Activated T-cell treated with anti-CD3 and anti-CD28 coated beads, Interleukin-2, amount 50 U/mL, for 48 hours (primary cell): ENCODE data around the gene KCNN2.

Source experiments
- DNase-seq, 2 experiments: peaks; one replicate each; pipeline ENCODE4 v3.0.0-alpha.2; 2020

KCNN2 gene

DNA sequence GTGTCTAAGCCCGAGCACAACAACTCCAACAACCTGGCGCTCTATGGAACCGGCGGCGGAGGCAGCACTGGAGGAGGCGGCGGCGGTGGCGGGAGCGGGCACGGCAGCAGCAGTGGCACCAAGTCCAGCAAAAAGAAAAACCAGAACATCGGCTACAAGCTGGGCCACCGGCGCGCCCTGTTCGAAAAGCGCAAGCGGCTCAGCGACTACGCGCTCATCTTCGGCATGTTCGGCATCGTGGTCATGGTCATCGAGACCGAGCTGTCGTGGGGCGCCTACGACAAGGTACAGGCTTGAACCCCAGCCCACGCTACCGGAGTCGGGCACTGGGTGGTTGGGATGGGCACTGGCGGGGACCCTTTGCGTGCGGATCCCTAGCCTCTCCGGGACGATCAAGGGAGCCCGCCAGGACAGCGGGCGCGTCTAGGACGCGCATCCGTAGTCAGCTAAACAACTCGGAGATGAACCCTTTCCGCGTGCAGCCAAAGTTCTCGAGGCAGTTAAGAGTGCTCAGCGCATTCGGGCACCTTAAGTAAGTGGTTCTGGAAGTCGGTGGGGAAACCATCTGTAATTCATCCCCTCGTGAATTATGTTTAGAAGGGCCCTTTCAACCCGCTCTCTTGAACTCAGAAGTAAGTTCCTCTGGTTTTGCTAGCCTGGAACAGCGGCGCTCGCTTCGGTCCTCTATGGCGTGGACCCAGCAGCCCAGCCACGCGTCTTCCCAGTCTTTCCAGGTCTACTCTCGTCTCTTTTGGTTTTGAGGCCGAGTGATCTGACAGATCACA, 1.3 kb downstream of the KCNN2 start:
- peak; percentile 16 to 17 for DNase-seq

GRCh38 chr5:114363837-114364236, 2.0 kb downstream of the KCNN2 start:
- DNase-seq = no peak

GRCh38 chr5:114367029-114367428, 5.2 kb downstream of the KCNN2 start:
- no peak for DNase-seq

- DNase-seq = no peak
These were observed 8.0 kb downstream of the KCNN2 start for GRCh38 chr5:114369680-114370417.

GRCh38 chr5:114377050-114377844, 15.4 kb downstream of the KCNN2 start:
- no peak for DNase-seq

DNA sequence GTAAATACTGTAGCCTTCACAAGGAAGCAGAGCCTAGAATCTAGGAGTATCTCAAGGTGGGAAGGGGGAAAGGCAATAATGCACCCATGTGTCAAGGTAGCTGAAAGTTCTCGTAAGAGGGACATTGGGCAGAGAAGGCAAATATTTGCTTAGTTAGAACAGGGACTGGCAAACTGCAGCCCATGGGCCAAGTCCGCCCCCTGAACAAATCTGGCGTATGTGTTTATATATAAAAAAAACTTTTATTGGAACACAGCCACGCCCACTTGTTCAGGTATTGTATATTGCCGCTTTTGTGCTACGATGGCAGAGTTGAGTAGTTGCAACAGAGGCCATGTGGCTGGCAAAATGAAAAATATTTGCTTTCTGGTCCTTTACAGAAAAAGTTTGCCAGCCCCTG, 16.1 kb downstream of the KCNN2 start:
- DNase-seq = no peak

- DNase-seq = no peak
These were observed 18.9 kb downstream of the KCNN2 start for GRCh38 chr5:114380721-114381120.

- DNase-seq = no peak
These were observed 25.6 kb downstream of the KCNN2 start for GRCh38 chr5:114387433-114387832.

DNA sequence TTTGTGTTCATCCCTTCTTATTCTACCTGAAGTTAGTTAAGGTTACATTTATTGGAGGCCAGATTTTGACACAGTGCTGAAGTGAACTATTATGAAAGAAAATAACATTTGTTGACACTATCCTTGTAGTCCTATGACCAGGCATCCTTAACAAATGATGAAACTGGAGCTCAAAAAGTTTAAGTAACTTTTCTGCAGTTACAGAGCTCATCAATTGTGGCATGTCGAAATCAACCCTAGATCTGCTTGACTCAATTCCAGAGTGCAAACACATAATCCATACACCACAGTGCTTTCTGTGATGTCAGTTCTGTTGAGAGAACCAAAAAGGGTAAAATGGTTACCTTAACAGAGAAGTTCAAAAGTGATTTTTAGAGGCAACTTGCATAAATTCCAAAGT, 28.6 kb downstream of the KCNN2 start:
- no peak for DNase-seq

DNA sequence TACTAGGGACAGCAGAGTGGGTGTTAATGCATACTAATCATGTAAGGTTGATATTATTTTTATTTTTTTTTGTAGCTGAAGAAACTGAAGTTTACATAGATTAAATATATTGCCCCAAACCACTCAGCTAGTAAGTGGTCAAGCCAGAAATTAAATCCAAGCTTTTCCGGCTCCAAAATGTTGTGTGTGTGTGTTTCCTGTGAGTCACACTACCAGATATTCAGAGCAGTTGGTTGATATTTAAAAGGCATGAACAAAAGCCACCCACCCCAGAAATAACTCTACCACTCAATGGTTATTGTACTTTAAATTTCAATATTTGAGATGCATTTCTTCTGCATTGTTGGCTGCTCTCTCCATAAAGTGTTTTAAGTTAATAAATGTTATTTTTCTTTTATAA, 29.5 kb downstream of the KCNN2 start:
- DNase-seq = no peak

- no peak for DNase-seq
These were observed 31.3 kb downstream of the KCNN2 start for GRCh38 chr5:114393159-114393558.

GRCh38 chr5:114402206-114402605, 40.3 kb downstream of the KCNN2 start:
- DNase-seq = no peak

GRCh38 chr5:114407783-114408182, 45.9 kb downstream of the KCNN2 start:
- DNase-seq = no peak

GRCh38 chr5:114408847-114409246, 47.0 kb downstream of the KCNN2 start:
- DNase-seq = no peak

- no peak for DNase-seq
These were observed 49.6 kb downstream of the KCNN2 start for GRCh38 chr5:114411380-114411931.

DNA sequence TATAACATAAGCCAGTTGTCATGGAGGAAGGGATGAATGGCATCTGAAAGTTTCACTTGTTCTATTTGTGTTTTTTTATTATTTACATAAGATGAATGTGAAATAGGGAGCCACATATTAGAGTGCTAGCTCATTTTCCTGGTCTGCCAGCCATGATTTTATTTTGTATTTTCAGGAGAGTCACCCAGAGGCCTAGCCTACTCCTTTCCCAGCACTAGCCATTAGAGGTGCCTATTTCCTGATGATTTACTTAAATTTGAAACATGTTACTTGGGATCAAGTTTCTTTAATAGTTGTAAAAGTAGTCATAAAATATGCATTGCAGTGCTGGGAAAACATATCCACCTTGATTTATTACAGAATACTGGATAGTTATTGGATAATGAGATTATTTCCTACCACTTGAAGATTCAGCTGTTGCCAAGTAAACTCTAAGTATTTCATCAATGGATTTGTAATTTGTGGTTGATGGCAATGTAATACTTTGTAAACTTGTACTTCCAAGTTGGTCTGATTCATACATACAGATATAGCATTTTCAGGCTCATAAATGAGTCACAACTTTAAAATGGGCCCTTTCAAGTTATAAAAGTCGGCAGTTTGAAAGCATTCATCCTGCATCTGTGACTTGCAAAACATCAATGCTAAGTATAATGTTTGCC, 50.8 kb downstream of the KCNN2 start:
- no peak for DNase-seq

DNA sequence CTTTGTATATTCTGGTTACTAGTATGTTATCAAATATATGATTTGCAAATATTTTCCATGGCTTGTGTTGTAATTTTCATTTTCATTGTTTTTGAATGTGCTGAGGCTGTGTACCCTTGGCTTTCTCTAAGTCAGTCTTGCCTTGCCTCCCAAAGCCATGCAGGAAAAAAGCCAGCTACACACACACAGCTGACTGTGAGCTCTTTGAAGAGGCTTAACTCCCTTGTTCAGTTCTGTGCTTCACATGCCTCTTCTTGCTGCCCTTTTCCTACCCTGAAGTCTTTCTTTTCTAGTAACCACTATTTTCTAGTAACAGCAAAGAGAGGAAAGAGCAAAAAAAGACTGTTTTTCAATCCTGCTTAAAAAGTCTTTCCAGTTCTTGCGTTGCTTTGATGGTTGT, 53.9 kb downstream of the KCNN2 start:
- DNase-seq = no peak

DNA sequence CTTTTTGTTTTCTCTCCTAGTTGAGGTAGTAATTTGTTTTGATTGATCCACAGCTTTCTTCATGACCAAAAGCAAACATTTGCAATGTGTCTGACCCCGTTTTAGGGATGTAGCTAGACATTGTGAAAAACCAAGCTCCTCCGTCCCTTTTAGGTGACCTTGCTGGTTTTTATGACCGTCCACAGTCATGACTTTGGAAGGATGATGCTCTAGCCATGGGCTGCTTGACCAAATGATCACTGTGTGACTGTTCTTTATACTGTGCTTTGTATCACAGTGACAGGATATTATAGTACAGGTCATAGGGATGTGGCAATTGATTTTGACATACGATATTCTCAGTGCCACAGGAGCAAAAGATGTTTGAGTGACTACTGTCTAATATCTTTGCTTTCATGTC, 54.4 kb downstream of the KCNN2 start:
- DNase-seq = no peak

DNA sequence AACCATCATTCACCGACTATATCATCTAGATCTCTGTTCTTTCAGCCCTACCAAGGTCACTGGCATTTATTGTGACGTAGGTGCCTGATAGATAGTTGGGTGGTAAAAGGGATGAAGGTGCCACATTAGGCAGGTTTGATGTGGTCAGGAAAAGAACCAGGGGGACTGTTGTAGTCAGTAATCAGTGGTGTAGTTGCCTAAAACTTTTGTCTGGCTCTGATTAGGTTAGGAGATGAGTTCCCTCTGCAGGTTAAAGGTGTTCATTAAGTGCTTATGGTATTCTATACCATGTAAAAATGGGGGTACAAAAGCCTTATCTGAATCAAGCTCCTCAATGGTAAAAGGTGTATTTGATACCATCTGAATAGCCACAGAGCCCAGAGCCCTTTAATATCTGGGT, 55.6 kb downstream of the KCNN2 start:
- DNase-seq = no peak

GRCh38 chr5:114418176-114419066, 56.6 kb downstream of the KCNN2 start:
- DNase-seq = no peak

DNA sequence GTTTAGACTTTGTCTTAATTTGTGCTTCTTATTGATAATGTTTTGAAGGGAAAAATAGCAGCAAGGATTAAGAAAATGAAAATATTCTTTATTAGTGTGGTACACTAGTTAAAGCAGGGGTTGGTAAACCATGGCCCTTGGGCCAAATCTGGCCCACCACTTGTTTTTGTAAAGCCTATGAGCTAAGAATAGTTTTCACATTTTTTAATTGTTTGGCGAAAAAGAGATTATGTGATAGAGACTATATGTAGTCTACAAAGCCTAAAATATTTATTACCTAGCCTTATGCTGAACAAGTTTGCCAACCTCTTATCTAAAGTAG, 57.2 kb downstream of the KCNN2 start:
- no peak for DNase-seq

DNA sequence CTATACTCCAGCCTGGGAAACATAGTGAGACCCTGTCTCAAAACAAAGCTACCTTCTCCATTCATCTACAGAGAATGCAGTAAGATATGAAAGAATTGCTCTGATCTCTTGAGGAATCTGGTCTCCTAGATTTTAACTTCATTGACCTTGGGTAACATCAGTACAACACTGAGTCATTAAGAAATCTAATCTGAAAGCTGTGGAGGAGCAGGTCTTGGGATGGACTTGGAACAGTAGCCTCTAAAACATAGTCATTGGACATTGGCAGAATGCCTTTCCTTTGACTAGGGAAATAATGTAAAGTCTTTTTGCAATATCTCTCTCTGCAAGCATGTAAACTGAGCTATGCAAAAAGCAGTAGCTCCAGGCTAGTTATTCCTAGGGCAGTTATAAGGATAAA, 58.1 kb downstream of the KCNN2 start:
- DNase-seq = no peak
